Measurements from ENCODE around the gene DPF3. TPM values are rescaled to one million over a fixed set of nuclear protein-coding genes. Genes with fewer than 3 reads are reported as not detected.
A peak's percentile ranks its signal among the peaks of the same experiment; 100 is the strongest.

Gene DPF3
- polyA plus RNA-seq (2011; rRNA removed) (15.8 and 18.1 TPM in 2 replicates), polyA minus RNA-seq (2011; rRNA and poly(A)+ RNA removed) (61.3 and 67.1 TPM in 2 replicates)

- CTCF ChIA-PET: interaction anchor here (0.6 to 2.6 kb wide), 8 partner anchors 10 to 380 kb away, joined by 3 to 15 read pairs (median 4); no protein-coding TSS in a partner anchor
- H3K27me3 ChIP-seq (ENCODE audit: control insufficient read depth, insufficient read depth, low read length): no peaks in the 10 kb centered on the region
Measured at GRCh38 chr14:72893636-72894322, at the start of gene DPF3. DPF3 (minus strand) TSS chr14:72894101; CDS start chr14:72894088, 13 bp downstream.

GRCh38 chr14:72942934-72943333 is 49.0 kb upstream of the DPF3 start:
- H3K4me3 ChIP-seq (ENCODE audit: low read depth, low read length): no peak overlapping the region
- no peak overlapping the region for H3K27ac ChIP-seq (ENCODE audit: low read depth, low read length)
- TF ChIP-seq CTCF (IDR thresholded peaks at IDR 0.05; ENCODE audit: low read depth, low read length): no peak
- no peaks in the 10 kb centered on the region for H3K9me3 ChIP-seq (ENCODE audit: control insufficient read depth, insufficient read depth, low read length)
- ChIA-PET CTCF (interaction anchor here (0.9 to 2.9 kb wide), 2 partner anchors 427 to 429 kb away, joined by 3 to 25 read pairs; no protein-coding TSS in a partner anchor), POLR2A (no interaction called here)
- H3K27me3 ChIP-seq (ENCODE audit: control insufficient read depth, insufficient read depth, low read length): no peaks in the 10 kb centered on the region
- DNase-seq (ENCODE audit: low read depth, low spot score): no peak

More at GRCh38 chr14:72893636-72894322, at the start of gene DPF3:
- POLR2A ChIA-PET: interaction anchor here (0.7 to 1.3 kb wide), 9 partner anchors 10 to 377 kb away, joined by 3 to 5 read pairs (median 3); no protein-coding TSS in a partner anchor
- no peak for TF ChIP-seq CTCF (IDR thresholded peaks at IDR 0.05; ENCODE audit: low read depth, low read length)
- Histone ChIP-seq H3K27ac (ENCODE audit: low read depth, low read length) (peak within 1 kb of the TSS; percentile 39), H3K9me3 (ENCODE audit: control insufficient read depth, insufficient read depth, low read length) (no peaks in the 10 kb centered on the region; the same call in 1 of the 2 replicates), H3K4me3 (ENCODE audit: low read depth, low read length) (peak within 1 kb of the TSS; percentile 83)
- DNase-seq (ENCODE audit: low read depth, low spot score): peak; percentile 91

- H3K4me3 ChIP-seq (ENCODE audit: low read depth, low read length): no peak overlapping the region
- no peak overlapping the region for H3K27ac ChIP-seq (ENCODE audit: low read depth, low read length)
- TF ChIP-seq CTCF (IDR thresholded peaks at IDR 0.05; ENCODE audit: low read depth, low read length): no peak
- H3K27me3 ChIP-seq (ENCODE audit: control insufficient read depth, insufficient read depth, low read length): no peaks in the 10 kb centered on the region
- ChIA-PET CTCF (interaction anchor here (2.9 kb wide), 1 partner anchor 428 kb away, joined by 25 read pairs; no protein-coding TSS in a partner anchor), POLR2A (no interaction called here)
- H3K9me3 ChIP-seq (ENCODE audit: control insufficient read depth, insufficient read depth, low read length): no peaks in the 10 kb centered on the region
- DNase-seq (ENCODE audit: low read depth, low spot score): no peak
Measured at GRCh38 chr14:72941286-72941985, 47.5 kb upstream of the DPF3 start.

GRCh38 chr14:72939630-72940029 is 45.7 kb upstream of the DPF3 start:
- H3K4me3 ChIP-seq (ENCODE audit: low read depth, low read length): no peak overlapping the region
- H3K27me3 ChIP-seq (ENCODE audit: control insufficient read depth, insufficient read depth, low read length): no peaks in the 10 kb centered on the region
- no peak overlapping the region for H3K27ac ChIP-seq (ENCODE audit: low read depth, low read length)
- H3K9me3 ChIP-seq (ENCODE audit: control insufficient read depth, insufficient read depth, low read length): no peaks in the 10 kb centered on the region
- TF ChIP-seq CTCF (IDR thresholded peaks at IDR 0.05; ENCODE audit: low read depth, low read length): no peak
- CTCF ChIA-PET: interaction anchor here (0.7 to 1.1 kb wide), 3 partner anchors 10 to 422 kb away, joined by 3 to 9 read pairs (median 4); no protein-coding TSS in a partner anchor
- POLR2A ChIA-PET: no interaction called here
- DNase-seq (ENCODE audit: low read depth, low spot score): no peak

All from AG04450 (cell line).